IMR-90 (cell line): Measurements from ENCODE around the gene ARMC6. TPM values are rescaled to one million over a fixed set of nuclear protein-coding genes. Genes with fewer than 3 reads are reported as not detected.
"Not testable (repeated sequence)": the region's sequence is repeated elsewhere in the genome, so short reads cannot be mapped to it uniquely, and the experiment has no call there.

Experiments
- ATAC-seq: fragments of 200-7000 bp; cut with Tn5 transposase; 2 replicates; pipeline ENCODE4 v1.9.1; 2020; ENCODE audit warnings: low read depth, mild to moderate bottlenecking, moderate library complexity
- BruUV-seq: library from RNA; stranded (reverse); fragments of 400-500 nt; replicated peaks from 2 replicates; lab custom pipeline; 2021; lab: Mats Ljungman, UMichigan
- CTCF ChIA-PET: fragments of 300-600 bp; formaldehyde crosslinking; extraction: SDS; loops from one replicate; lab custom pipeline; 2021; ENCODE audit warnings: antibody characterized with exemption; lab: Yijun Ruan, JAX
- POLR2A ChIA-PET: fragments of 300-600 bp; sonication (Branson Sonifier 250); formaldehyde crosslinking; loops from one replicate; lab custom pipeline; 2022; ENCODE audit warnings: antibody characterized with exemption; ENCODE audit not compliant: unreplicated experiment; lab: Charles Lee
- DNase-seq: peaks from one replicate; pipeline ENCODE4 v3.0.0; 2013
- H2AFZ ChIP-seq: replicated peaks from 2 replicates; pipeline ENCODE3; 2013; ENCODE audit warnings: low read length, mild to moderate bottlenecking; ENCODE audit not compliant: poor library complexity
- H2AK5ac ChIP-seq: 2 replicates; pipeline ENCODE4 v1.6.1; 2013; ENCODE audit warnings: low read depth, low read length, inconsistent platforms
- H2AK9ac ChIP-seq: replicated peaks from 2 replicates; pipeline ENCODE3; 2013; ENCODE audit warnings: mild to moderate bottlenecking, low read depth, low read length, moderate library complexity; ENCODE audit not compliant: poor library complexity
- H2BK120ac ChIP-seq: 2 replicates; pipeline ENCODE4 v1.6.1; 2013; ENCODE audit warnings: low read depth, low read length, inconsistent platforms
- H2BK15ac ChIP-seq: 3 replicates; pipeline ENCODE4 v1.6.1; 2013; ENCODE audit warnings: low read depth, low read length, inconsistent platforms
- H2BK20ac ChIP-seq: 2 replicates; pipeline ENCODE4 v1.6.1; 2013; ENCODE audit warnings: low read depth, mild to moderate bottlenecking, inconsistent platforms, low read length, moderate library complexity
- H2BK5ac ChIP-seq: 2 replicates; pipeline ENCODE4 v1.6.1; 2013; ENCODE audit warnings: mild to moderate bottlenecking, low read depth, low read length, inconsistent platforms; ENCODE audit not compliant: poor library complexity, severe bottlenecking
- H3K14ac ChIP-seq: replicated peaks from 2 replicates; pipeline ENCODE4 v1.6.1; 2013; ENCODE audit warnings: low read depth, low read length, inconsistent platforms
- H3K18ac ChIP-seq: 2 replicates; pipeline ENCODE4 v1.6.1; 2013; ENCODE audit warnings: low read depth, low read length, control low read depth
- H3K23ac ChIP-seq: 2 replicates; pipeline ENCODE4 v1.6.1; 2013; ENCODE audit warnings: low read depth, low read length, inconsistent platforms
- H3K27ac ChIP-seq: 2 replicates; pipeline ENCODE4 v1.5.1; 2013; ENCODE audit warnings: mild to moderate bottlenecking, control low read depth, low read length; ENCODE audit not compliant: insufficient read depth
- H3K27me3 ChIP-seq: 2 replicates; pipeline ENCODE4 v1.6.1; 2013; ENCODE audit warnings: low read length; ENCODE audit not compliant: control insufficient read depth, insufficient read depth
- H3K36me3 ChIP-seq: 2 replicates; pipeline ENCODE4 v1.6.1; 2013; ENCODE audit warnings: low read length, mixed read lengths; ENCODE audit not compliant: control insufficient read depth, insufficient read depth
- H3K4ac ChIP-seq: 2 replicates; pipeline ENCODE4 v1.6.1; 2013; ENCODE audit warnings: low read depth, low read length, inconsistent platforms
- H3K4me1 ChIP-seq: 2 replicates; pipeline ENCODE4 v1.6.1; 2013; ENCODE audit warnings: low read length, mixed read lengths; ENCODE audit not compliant: control insufficient read depth, insufficient read depth
- H3K4me2 ChIP-seq: 2 replicates; pipeline ENCODE4 v1.6.1; 2013; ENCODE audit warnings: low read depth, mild to moderate bottlenecking, control low read depth, low read length, moderate library complexity
- H3K4me3 ChIP-seq: 2 replicates; pipeline ENCODE4 v1.5.1; 2013; ENCODE audit warnings: low read depth, mild to moderate bottlenecking, control low read depth, low read length, moderate library complexity; ENCODE audit not compliant: insufficient read depth
- H3K56ac ChIP-seq: 2 replicates; pipeline ENCODE4 v1.6.1; 2013; ENCODE audit warnings: low read length, inconsistent platforms; ENCODE audit not compliant: insufficient read depth; ENCODE audit errors: extremely low read depth
- H3K79me1 ChIP-seq, 2 experiments: 2 replicates each; pipeline ENCODE4 v1.6.1; 2013; ENCODE audit warnings: low read length in 2 of 2, inconsistent platforms in 1 of 2, low read depth in 1 of 2
- H3K9ac ChIP-seq: 2 replicates; pipeline ENCODE4 v1.6.1; 2013; ENCODE audit warnings: low read depth, low read length, control low read depth
- H3K9me1 ChIP-seq: 2 replicates; pipeline ENCODE4 v1.6.1; 2013; ENCODE audit warnings: low read length, inconsistent platforms; ENCODE audit not compliant: insufficient read depth
- H3K9me3 ChIP-seq: 2 replicates; pipeline ENCODE4 v1.6.1; 2013; ENCODE audit warnings: low read length; ENCODE audit not compliant: control insufficient read depth, insufficient read depth
- H4K20me1 ChIP-seq: 2 replicates; pipeline ENCODE4 v1.6.1; 2013; ENCODE audit warnings: low read length, inconsistent platforms; ENCODE audit not compliant: insufficient read depth
- H4K5ac ChIP-seq: 2 replicates; pipeline ENCODE4 v1.6.1; 2013; ENCODE audit warnings: mild to moderate bottlenecking, low read depth, low read length, control low read depth
- H4K8ac ChIP-seq, 2 experiments: 2 replicates each; pipeline ENCODE4 v1.6.1; 2013; ENCODE audit warnings: low read depth in 2 of 2, low read length in 2 of 2, control low read depth in 1 of 2, inconsistent platforms in 1 of 2
- H4K91ac ChIP-seq: 2 replicates; pipeline ENCODE4 v1.6.1; 2013; ENCODE audit warnings: low read depth, low read length, inconsistent platforms; ENCODE audit not compliant: insufficient read depth
- CEBPB ChIP-seq: IDR thresholded peaks from 2 replicates; pipeline ENCODE4 v1.6.1; 2012; ENCODE audit warnings: low read depth, low read length, improper control_type of control experiment
- FOS ChIP-seq: fragments of 150-350 bp; IDR thresholded peaks from 2 replicates; pipeline ENCODE4 v1.6.1; 2016; ENCODE audit warnings: low read depth, low read length
- POLR2A ChIP-seq: IDR thresholded peaks from 2 replicates; pipeline ENCODE4 v1.6.1; 2012; ENCODE audit warnings: mild to moderate bottlenecking, low read depth, low read length
- RCOR1 ChIP-seq: IDR thresholded peaks from 2 replicates; pipeline ENCODE4 v1.6.1; 2012; ENCODE audit warnings: mild to moderate bottlenecking, low read length, improper control_type of control experiment; ENCODE audit not compliant: insufficient replicate concordance
- SMC3 ChIP-seq: fragments of 150-350 bp; IDR thresholded peaks from 2 replicates; pipeline ENCODE4 v1.6.1; 2016; ENCODE audit warnings: low read depth, mild to moderate bottlenecking, antibody characterized with exemption, low read length, moderate library complexity
- WGBS, 2 experiments: methylation state at CpG; one replicate each; pipeline versions ENCODE4 v1.1.5 to v1.1.7; 2013; ENCODE audit warnings: missing lambda C conversion rate in 2 of 2; ENCODE audit not compliant: insufficient read length in 1 of 2; ENCODE audit errors: extremely low coverage in 2 of 2; 5-methylcytosine and 5-hydroxymethylcytosine counted together
- dilution Hi-C: fragments of 300-500 bp; cut with HindIII; formaldehyde crosslinking; loops from one replicate; pipeline ENCODE4 v1.14.3; 2018; ENCODE audit warnings: low sequenced_read_pairs; ENCODE audit not compliant: unreplicated experiment
- in situ Hi-C: fragments of 300-500 bp; cut with MboI; formaldehyde crosslinking; loops from 3 replicates; pipeline ENCODE4 v1.14.3; 2019; ENCODE audit warnings: low sequenced_read_pairs, inconsistent platforms, mixed read lengths
- intact Hi-C: fragments of 100-400 bp; cut with micrococcal nuclease; formaldehyde crosslinking; loops from 2 replicates; pipeline ENCODE4 v1.10.0; 2022
- polyA plus RNA-seq, 3 experiments: library from polyadenylated mRNA; depleted of rRNA; stranded (reverse); fragments of >200 nt; gene quantifications; 2 replicates each; pipeline ENCODE4 v1.2.3, GENCODE V29; 2012; ENCODE audit warnings: low replicate concordance in 1 of 3
- total RNA-seq: library from RNA; depleted of rRNA; stranded (reverse); fragments of >200 nt; gene quantifications from 2 replicates; pipeline ENCODE4 v1.2.3, GENCODE V29; 2012
- TF ChIP-seq, protein P1 (sequence below): fragments of 150-350 bp; IDR thresholded peaks from 2 replicates; pipeline ENCODE4 v1.6.1; 2017; ENCODE audit warnings: mild to moderate bottlenecking, antibody characterized with exemption, low read length, low read depth

ARMC6 gene
- total and polyA plus RNA-seq, 2 of the 4 experiments (the other 2 are of a cell fraction), result 41.5 to 52.7 TPM

- TF ChIP-seq FOS (no peak), RCOR1 (no peak), CEBPB (no peak), SMC3 (no peak), POLR2A (no peak)
- TF ChIP-seq, protein P1, sequence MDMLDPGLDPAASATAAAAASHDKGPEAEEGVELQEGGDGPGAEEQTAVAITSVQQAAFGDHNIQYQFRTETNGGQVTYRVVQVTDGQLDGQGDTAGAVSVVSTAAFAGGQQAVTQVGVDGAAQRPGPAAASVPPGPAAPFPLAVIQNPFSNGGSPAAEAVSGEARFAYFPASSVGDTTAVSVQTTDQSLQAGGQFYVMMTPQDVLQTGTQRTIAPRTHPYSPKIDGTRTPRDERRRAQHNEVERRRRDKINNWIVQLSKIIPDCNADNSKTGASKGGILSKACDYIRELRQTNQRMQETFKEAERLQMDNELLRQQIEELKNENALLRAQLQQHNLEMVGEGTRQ, result no peak
Observed at GRCh38 chr19:19101540-19101939, 68.1 kb downstream of the ARMC6 start (continued).

DNA sequence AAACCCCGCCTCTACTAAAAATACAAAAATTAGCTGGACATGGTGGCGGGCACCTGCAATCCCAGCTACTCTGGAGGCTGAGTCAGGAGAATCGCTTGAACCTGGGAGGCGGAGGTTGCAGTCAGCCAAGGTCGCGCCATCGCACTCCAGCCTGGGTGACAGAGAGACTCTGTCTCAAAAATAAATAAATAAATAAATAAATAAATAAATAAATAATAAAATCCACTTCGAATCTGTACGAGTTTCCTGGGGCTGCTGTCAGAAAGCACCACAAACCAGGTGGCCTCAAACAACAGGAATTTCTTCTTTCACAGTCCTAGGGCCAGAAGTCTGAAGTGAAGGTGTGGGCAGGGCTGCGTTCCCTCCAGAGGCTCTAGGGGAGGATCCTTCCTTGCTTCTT lies 69.2 kb downstream of the ARMC6 start:
- WGBS, 2 experiments, result 100% methylated on average over 1 of the region's 10 CpGs; no CpG with 5 or more reads in 1 of the 2 experiments
- DNase-seq, H4K20me1 ChIP-seq, POLR2A ChIA-PET, H3K27me3 ChIP-seq, H2AK9ac ChIP-seq, H3K4me1 ChIP-seq, H3K79me1 ChIP-seq, H2BK20ac ChIP-seq, H3K9me3 ChIP-seq, H3K4me2 ChIP-seq, H2AK5ac ChIP-seq, H4K5ac ChIP-seq, H2BK5ac ChIP-seq, H2BK15ac ChIP-seq, H3K14ac ChIP-seq, CTCF ChIA-PET, H3K36me3 ChIP-seq, intact Hi-C loops, H4K8ac ChIP-seq, H3K9ac ChIP-seq, H3K56ac ChIP-seq, H3K9me1 ChIP-seq, H3K23ac ChIP-seq, H4K91ac ChIP-seq, dilution Hi-C loops, BruUV-seq, H3K27ac ChIP-seq, H3K4ac ChIP-seq, H2AFZ ChIP-seq, H2BK120ac ChIP-seq, H3K4me3 ChIP-seq, ATAC-seq, H3K18ac ChIP-seq, in situ Hi-C loops: not testable (repeated sequence)
